CD4-positive, alpha-beta T cell (primary cell): ENCODE data around the gene SLC2A9. TPM values are rescaled to one million over a fixed set of nuclear protein-coding genes. Genes with fewer than 3 reads are reported as not detected.

Experiments used
- ATAC-seq: fragments of 200-7000 bp; cut with Tn5 transposase; one replicate; pipeline ENCODE4 v1.10.0; 2022; ENCODE audit warnings: mild to moderate bottlenecking; ENCODE audit not compliant: poor library complexity
- CTCF ChIA-PET: fragments of 350-600 bp; sonication (Branson Sonifier 250); formaldehyde crosslinking; loops from one replicate; lab custom pipeline; 2021; ENCODE audit warnings: antibody characterized with exemption, inconsistent platforms; lab: Charles Lee
- POLR2A ChIA-PET: fragments of 350-600 bp; sonication (Branson Sonifier 250); formaldehyde crosslinking; loops from one replicate; lab custom pipeline; 2021; ENCODE audit warnings: antibody characterized with exemption, inconsistent platforms; lab: Charles Lee
- DNase-seq, 14 experiments: peaks; one replicate each; pipeline ENCODE4 v3.0.0-alpha.2; 2013 to 2020; ENCODE audit warnings: mixed read lengths in 2 of 14
- H3K27ac ChIP-seq, 2 donors: one replicate each; pipeline versions ENCODE4 v1.5.1 to v1.7.0; 2013; ENCODE audit warnings: low read length in 2 of 2, low read depth in 1 of 2, mild to moderate bottlenecking in 1 of 2
- H3K27me3 ChIP-seq, 2 experiments: 1 replicate in 1 of 2; 2 replicates in 1 of 2; pipeline versions ENCODE4 v1.6.1 to v1.7.0; 2013; ENCODE audit warnings: low read length in 2 of 2, control low read depth in 1 of 2, mild to moderate bottlenecking in 1 of 2, moderate library complexity in 1 of 2; ENCODE audit not compliant: insufficient read depth in 2 of 2, control insufficient read depth in 1 of 2
- H3K36me3 ChIP-seq: one replicate; pipeline ENCODE4 v1.6.1; 2013; ENCODE audit warnings: low read length, control low read depth; ENCODE audit not compliant: insufficient read depth
- H3K4me1 ChIP-seq: one replicate; pipeline ENCODE4 v1.6.1; 2013; ENCODE audit warnings: low read length, control low read depth; ENCODE audit not compliant: insufficient read depth
- H3K4me3 ChIP-seq: one replicate; pipeline ENCODE4 v1.5.1; 2013; ENCODE audit warnings: mild to moderate bottlenecking, low read length, moderate library complexity
- H3K9me3 ChIP-seq, 2 experiments: 1 replicate in 1 of 2; 2 replicates in 1 of 2; pipeline versions ENCODE4 v1.6.1 to v1.7.0; 2013; ENCODE audit warnings: low read length in 2 of 2, mild to moderate bottlenecking in 2 of 2, control low read depth in 1 of 2, moderate library complexity in 1 of 2; ENCODE audit not compliant: control insufficient read depth in 1 of 2, insufficient read depth in 1 of 2
- H3K27ac Mint-ChIP-seq: one replicate; pipeline ENCODE4 v1.8.0; 2020; ENCODE audit warnings: mixed read lengths
- H3K27me3 Mint-ChIP-seq: one replicate; pipeline ENCODE4 v1.8.0; 2021; ENCODE audit warnings: mixed read lengths
- H3K36me3 Mint-ChIP-seq: one replicate; pipeline ENCODE4 v1.8.0; 2021; ENCODE audit warnings: low read depth, mixed read lengths
- H3K4me1 Mint-ChIP-seq: one replicate; pipeline ENCODE4 v1.8.0; 2021; ENCODE audit warnings: low read depth, mixed read lengths
- H3K4me3 Mint-ChIP-seq: one replicate; pipeline ENCODE4 v1.8.0; 2020; ENCODE audit warnings: mild to moderate bottlenecking, mixed read lengths
- H3K9me3 Mint-ChIP-seq: one replicate; pipeline ENCODE4 v1.8.0; 2020; ENCODE audit warnings: mixed read lengths
- intact Hi-C, 2 experiments: fragments of 100-400 bp; cut with DNase I in 1 of 2; cut with micrococcal nuclease in 1 of 2; formaldehyde crosslinking; loops; one replicate each; pipeline versions ENCODE4 v1.15.1 to v1.9.0; 2023 to 2025; cut with DNase I, micrococcal nuclease
- total RNA-seq, 174 experiments: library from RNA in 2 of 174; stranded (reverse) in 2 of 174; gene quantifications; one replicate each; pipeline ENCODE4 v1.2.3 and lab custom pipeline; 2021 to 2026
- TF ChIP-seq, protein P1 (sequence below): fragments of 200-600 bp; IDR thresholded peaks from one replicate; pipeline ENCODE4 v1.8.0; 2022; ENCODE audit warnings: antibody characterized with exemption, mild to moderate bottlenecking

SLC2A9 gene
- total RNA-seq, 2 experiments from 2014 or later = 2.2 to 3.6 TPM

GRCh38 chr4:9994246-9994847 is 26.9 kb downstream of the SLC2A9 start:
- Histone ChIP-seq H3K27ac (no peak overlapping the region), H3K4me1 (peaks cover 3% of the 10 kb centered on the region), H3K9me3 (no peaks in the 10 kb centered on the region), H3K4me3 (no peak overlapping the region), H3K27me3 (no peaks in the 10 kb centered on the region), H3K36me3 (no peaks in the 10 kb centered on the region)
- ATAC-seq (peak; percentile 52), DNase-seq (no peak)
- H3K27ac Mint-ChIP-seq = no peak overlapping the region
- TF ChIP-seq, protein P1, sequence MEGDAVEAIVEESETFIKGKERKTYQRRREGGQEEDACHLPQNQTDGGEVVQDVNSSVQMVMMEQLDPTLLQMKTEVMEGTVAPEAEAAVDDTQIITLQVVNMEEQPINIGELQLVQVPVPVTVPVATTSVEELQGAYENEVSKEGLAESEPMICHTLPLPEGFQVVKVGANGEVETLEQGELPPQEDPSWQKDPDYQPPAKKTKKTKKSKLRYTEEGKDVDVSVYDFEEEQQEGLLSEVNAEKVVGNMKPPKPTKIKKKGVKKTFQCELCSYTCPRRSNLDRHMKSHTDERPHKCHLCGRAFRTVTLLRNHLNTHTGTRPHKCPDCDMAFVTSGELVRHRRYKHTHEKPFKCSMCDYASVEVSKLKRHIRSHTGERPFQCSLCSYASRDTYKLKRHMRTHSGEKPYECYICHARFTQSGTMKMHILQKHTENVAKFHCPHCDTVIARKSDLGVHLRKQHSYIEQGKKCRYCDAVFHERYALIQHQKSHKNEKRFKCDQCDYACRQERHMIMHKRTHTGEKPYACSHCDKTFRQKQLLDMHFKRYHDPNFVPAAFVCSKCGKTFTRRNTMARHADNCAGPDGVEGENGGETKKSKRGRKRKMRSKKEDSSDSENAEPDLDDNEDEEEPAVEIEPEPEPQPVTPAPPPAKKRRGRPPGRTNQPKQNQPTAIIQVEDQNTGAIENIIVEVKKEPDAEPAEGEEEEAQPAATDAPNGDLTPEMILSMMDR = no peak
- no peaks in the 10 kb centered on the region for H3K36me3 Mint-ChIP-seq
- H3K4me1 Mint-ChIP-seq = peaks cover 8% of the 10 kb centered on the region
- no peak overlapping the region for H3K4me3 Mint-ChIP-seq
- no peaks in the 10 kb centered on the region for H3K27me3 Mint-ChIP-seq
- H3K9me3 Mint-ChIP-seq = no peaks in the 10 kb centered on the region
- intact Hi-C loops = no loop called here
- ChIA-PET CTCF (no interaction called here), POLR2A (interaction anchor here (0.7 kb wide), 1 partner anchor 258 kb away, joined by 3 read pairs; no protein-coding TSS in a partner anchor)

DNA sequence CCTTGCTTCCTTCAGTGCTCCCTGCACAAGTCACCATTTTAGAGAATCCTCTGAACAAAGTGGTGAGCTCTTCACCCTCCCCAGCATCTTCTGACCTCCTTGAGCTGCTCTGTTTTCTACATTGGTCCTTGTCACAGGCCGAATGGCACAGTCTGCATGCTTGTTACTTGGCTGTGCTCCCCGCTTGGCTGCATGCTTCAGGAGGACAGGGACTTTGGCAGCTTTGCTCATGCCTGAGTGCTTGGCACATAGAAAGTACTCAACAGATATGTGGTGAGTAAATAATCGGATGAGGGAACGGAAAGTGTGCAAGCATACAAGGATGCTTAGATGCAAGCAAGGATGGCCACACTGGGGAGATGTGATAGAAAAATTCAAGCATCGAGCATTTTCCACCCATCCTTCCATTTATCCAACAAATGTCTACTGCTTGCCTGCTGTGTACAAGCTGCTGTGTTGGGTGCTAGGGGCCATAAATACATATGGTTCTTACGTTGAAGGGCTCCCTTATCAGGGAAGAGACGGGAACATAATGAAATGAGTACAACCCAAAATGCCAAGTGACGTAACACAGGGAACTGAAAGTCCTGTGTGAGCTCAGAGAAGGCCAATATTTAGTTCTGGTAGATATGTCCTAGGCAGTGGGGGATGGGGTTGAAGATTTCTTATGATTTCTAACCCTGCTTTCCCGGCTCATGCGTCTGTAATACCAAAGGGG is 31.2 kb downstream of the SLC2A9 start:
- POLR2A ChIA-PET = no interaction called here

GRCh38 chr4:9988933-9989332 is 32.4 kb downstream of the SLC2A9 start:
- H3K27ac Mint-ChIP-seq = no peak overlapping the region

More for the DNA sequence above, 31.2 kb downstream of the SLC2A9 start:
- Mint-ChIP-seq H3K36me3 (no peaks in the 10 kb centered on the region), H3K27ac (no peak overlapping the region), H3K4me3 (no peak overlapping the region), H3K27me3 (no peaks in the 10 kb centered on the region), H3K4me1 (peaks cover 8% of the 10 kb centered on the region), H3K9me3 (peaks cover 2% of the 10 kb centered on the region)
- no peaks in the 10 kb centered on the region for H3K36me3 ChIP-seq
- DNase-seq = no peak
- no peaks in the 10 kb centered on the region for H3K27me3 ChIP-seq
- intact Hi-C loops = no loop called here
- no peak overlapping the region for H3K27ac ChIP-seq
- TF ChIP-seq, protein P1 = no peak
- peaks cover 3% of the 10 kb centered on the region for H3K4me1 ChIP-seq
- no peak for ATAC-seq
- no peak overlapping the region for H3K4me3 ChIP-seq
- H3K9me3 ChIP-seq = peaks cover 0 to 4% of the 10 kb centered on the region in 2 experiments
- CTCF ChIA-PET = no interaction called here

More at GRCh38 chr4:9988933-9989332, 32.4 kb downstream of the SLC2A9 start:
- Histone ChIP-seq H3K27me3 (no peaks in the 10 kb centered on the region), H3K27ac (no peak overlapping the region), H3K4me3 (no peak overlapping the region), H3K4me1 (no peaks in the 10 kb centered on the region), H3K9me3 (peaks cover 0 to 4% of the 10 kb centered on the region in 2 experiments), H3K36me3 (no peaks in the 10 kb centered on the region)
- intact Hi-C loops = no loop called here
- ATAC-seq (no peak), DNase-seq (no peak)
- H3K9me3 Mint-ChIP-seq = peaks cover 2% of the 10 kb centered on the region
- H3K36me3 Mint-ChIP-seq = no peaks in the 10 kb centered on the region
- peaks cover under 1% of the 10 kb centered on the region for H3K4me1 Mint-ChIP-seq
- H3K27me3 Mint-ChIP-seq = no peaks in the 10 kb centered on the region
- H3K4me3 Mint-ChIP-seq = no peak overlapping the region
- ChIA-PET CTCF (no interaction called here), POLR2A (no interaction called here)
- TF ChIP-seq, protein P1 = no peak
